HepG2 (cell line): Measurements from ENCODE around the gene RTRAF. TPM values are rescaled to one million over a fixed set of nuclear protein-coding genes. Genes with fewer than 3 reads are reported as not detected.

ENCODE experiments used
- ATAC-seq: fragments of 200-7000 bp; cut with Tn5 transposase; 3 replicates; pipeline ENCODE4 v1.9.1; 2020; ENCODE audit warnings: mild to moderate bottlenecking, moderate library complexity
- BruUV-seq: library from RNA; stranded (reverse); fragments of 400-500 nt; replicated peaks from 2 replicates; lab custom pipeline; 2021; lab: Mats Ljungman, UMichigan
- CTCF ChIA-PET: fragments of 300-600 bp; formaldehyde crosslinking; extraction: SDS; loops from one replicate; lab custom pipeline; 2021; ENCODE audit warnings: low total read pairs, inconsistent platforms, low intra/inter-chr PET ratio; lab: Yijun Ruan, JAX
- POLR2A ChIA-PET: fragments of 350-600 bp; sonication (Branson Sonifier 250); formaldehyde crosslinking; loops from one replicate; lab custom pipeline; 2020; ENCODE audit warnings: antibody characterized with exemption, inconsistent platforms; lab: Yijun Ruan, JAX
- DNase-seq: peaks from one replicate; pipeline ENCODE4 v3.0.0-alpha.2; 2015; ENCODE audit warnings: low spot score
- FAIRE-seq: peaks from 3 replicates; lab custom pipeline; 2011; peaks lifted over from hg19 to GRCh38; lab: Jason Lieb, UNC
- H2AFZ ChIP-seq: one replicate; pipeline ENCODE4 v1.6.1; 2011; ENCODE audit warnings: low read length, inconsistent platforms
- H3K27ac ChIP-seq: fragments of 300-600 bp; 3 replicates; pipeline ENCODE4 v1.8.0; 2011; ENCODE audit warnings: mixed run types, mild to moderate bottlenecking, mixed read lengths, low read length, inconsistent platforms; ENCODE audit not compliant: insufficient read depth; ENCODE audit errors: extremely low read length
- H3K27me3 ChIP-seq, 2 experiments: fragments of 200-600 bp in 1 of 2; 2 replicates in 1 of 2; 3 replicates in 1 of 2; pipeline versions ENCODE4 v1.6.0 to v1.8.0; 2011; ENCODE audit warnings: low read length in 2 of 2, mild to moderate bottlenecking in 2 of 2, moderate library complexity in 2 of 2, inconsistent platforms in 1 of 2; ENCODE audit not compliant: insufficient read depth in 2 of 2, control insufficient read depth in 1 of 2
- H3K36me3 ChIP-seq, 2 experiments: fragments of 200-600 bp in 1 of 2; replicated peaks in 1 of 2; 2 replicates in 1 of 2; 3 replicates in 1 of 2; pipeline versions ENCODE4 v1.5.1 to v1.8.0; 2011; ENCODE audit warnings: low read length in 2 of 2, inconsistent platforms in 1 of 2; ENCODE audit not compliant: insufficient read depth in 2 of 2, control insufficient read depth in 1 of 2
- H3K4me1 ChIP-seq: 2 replicates; pipeline ENCODE4 v1.5.1; 2012; ENCODE audit warnings: low read length, inconsistent platforms; ENCODE audit not compliant: insufficient read depth
- H3K4me2 ChIP-seq: 2 replicates; pipeline ENCODE4 v1.6.0; 2011; ENCODE audit warnings: low read depth, low read length, inconsistent platforms
- H3K4me3 ChIP-seq, 3 experiments: fragments of 200-600 bp in 1 of 3; sonication (generic), shearing (Covaris generic) in 1 of 3; replicated peaks in 1 of 3; 2 replicates each; pipeline ENCODE4 v1.5.1; 2011 to 2016; ENCODE audit warnings: low read length in 3 of 3, inconsistent platforms in 2 of 3, low read depth in 2 of 3, mild to moderate bottlenecking in 2 of 3, control low read depth in 1 of 3, mixed read lengths in 1 of 3; ENCODE audit not compliant: insufficient read depth in 1 of 3
- H3K79me2 ChIP-seq: one replicate; pipeline ENCODE4 v1.6.1; 2011; ENCODE audit warnings: low read length, inconsistent platforms; ENCODE audit not compliant: insufficient read depth
- H3K9ac ChIP-seq: 2 replicates; pipeline ENCODE4 v1.6.0; 2011; ENCODE audit warnings: mild to moderate bottlenecking, low read depth, low read length, inconsistent platforms; ENCODE audit not compliant: insufficient read depth
- H3K9me3 ChIP-seq: 2 replicates; pipeline ENCODE4 v1.5.1; 2012; ENCODE audit warnings: mild to moderate bottlenecking, low read length
- H4K20me1 ChIP-seq: 2 replicates; pipeline ENCODE4 v1.6.0; 2011; ENCODE audit warnings: inconsistent platforms, mild to moderate bottlenecking, low read length, moderate library complexity; ENCODE audit not compliant: insufficient read depth
- AFF4 ChIP-seq: sonication (generic); formaldehyde crosslinking; IDR thresholded peaks from 2 replicates; pipeline ENCODE4 v1.4.0; 2020; ENCODE audit warnings: missing genetic modification reagents
- DZIP1 ChIP-seq: sonication (generic); formaldehyde crosslinking; IDR thresholded peaks from 2 replicates; pipeline ENCODE4 v1.5.0; 2020; ENCODE audit warnings: mild to moderate bottlenecking, missing genetic modification reagents
- FOXP4 ChIP-seq: sonication (generic); formaldehyde crosslinking; IDR thresholded peaks from 2 replicates; pipeline ENCODE4 v1.4.0; 2020; ENCODE audit warnings: missing genetic modification reagents
- GABPA ChIP-seq, 2 experiments: IDR thresholded peaks; 2 replicates each; pipeline ENCODE4 v1.6.1; 2011 to 2016; ENCODE audit warnings: low read depth in 2 of 2, low read length in 1 of 2, missing biosample characterization in 1 of 2, missing genetic modification characterization in 1 of 2
- MZF1 ChIP-seq: sonication (generic); formaldehyde crosslinking; IDR thresholded peaks from 2 replicates; pipeline ENCODE4 v1.8.1; 2023; ENCODE audit warnings: mild to moderate bottlenecking, missing genetic modification reagents, borderline replicate concordance
- RARG ChIP-seq: sonication (generic); formaldehyde crosslinking; IDR thresholded peaks from 2 replicates; pipeline ENCODE4 v1.4.0; 2020; ENCODE audit warnings: low read depth, mild to moderate bottlenecking, missing genetic modification reagents
- SAP130 ChIP-seq: IDR thresholded peaks from 2 replicates; pipeline ENCODE4 v1.6.1; 2016; ENCODE audit warnings: low read depth
- ZGPAT ChIP-seq: IDR thresholded peaks from 2 replicates; pipeline ENCODE4 v1.6.1; 2016; ENCODE audit warnings: mild to moderate bottlenecking
- ZNF121 ChIP-seq: sonication (generic); formaldehyde crosslinking; IDR thresholded peaks from 2 replicates; pipeline ENCODE4 v1.5.0; 2020; ENCODE audit warnings: mild to moderate bottlenecking, missing genetic modification reagents
- ZNF674 ChIP-seq: sonication (generic); formaldehyde crosslinking; IDR thresholded peaks from 2 replicates; pipeline ENCODE4 v1.5.0; 2020; ENCODE audit warnings: low read depth, mild to moderate bottlenecking, missing genetic modification reagents
- ZNF710 ChIP-seq: sonication (generic); formaldehyde crosslinking; IDR thresholded peaks from 2 replicates; pipeline ENCODE4 v1.5.0; 2020; ENCODE audit warnings: mild to moderate bottlenecking, missing genetic modification reagents, borderline replicate concordance
- ZNF878 ChIP-seq: sonication (generic); formaldehyde crosslinking; IDR thresholded peaks from 2 replicates; pipeline ENCODE4 v1.8.1; 2023; ENCODE audit warnings: mild to moderate bottlenecking, missing genetic modification reagents, moderate library complexity
- WGBS: methylation state at CpG from one replicate; pipeline ENCODE4 v1.1.6; 2017; ENCODE audit warnings: low lambda C conversion rate; 5-methylcytosine and 5-hydroxymethylcytosine counted together
- in situ Hi-C: cut with HindIII; loops from 2 replicates; pipeline ENCODE4 v1.10.0; 2017; ENCODE audit warnings: low pct_unique_long_range_greater_than_20kb; ENCODE audit not compliant: extremely low pct_ligation_motif_present
- intact Hi-C: fragments of 100-400 bp; cut with micrococcal nuclease; formaldehyde crosslinking; loops from one replicate; pipeline ENCODE4 v1.10.0; 2022; ENCODE audit not compliant: unreplicated experiment
- polyA plus RNA-seq, 8 experiments: library from polyadenylated mRNA; depleted of rRNA in 3 of 8; stranded (reverse) in 7 of 8; unstranded in 1 of 8; fragments of >200 nt; fragmentation: Illumina TruSeq in 4 of 8; extraction: Trizol in 4 of 8; gene quantifications; 2 replicates each; pipeline versions ENCODE4 v1.2.1 to v1.2.3, GENCODE V29; 2011 to 2016; ENCODE audit warnings: low read depth in 4 of 8, missing spikeins in 1 of 8, mixed read lengths in 1 of 8; ENCODE audit not compliant: insufficient read depth in 1 of 8
- total RNA-seq, 5 experiments: library from RNA; depleted of rRNA; stranded (reverse); fragments of >200 nt; fragmentation: Illumina TruSeq; extraction: Trizol; gene quantifications; 2 replicates each; pipeline ENCODE4 v1.2.3, GENCODE V29; 2016; ENCODE audit warnings: low read depth in 1 of 5

RTRAF gene
- total and polyA plus RNA-seq, 2 of the 13 experiments (the other 11 are each of a cell fraction or from before 2014, with no cell fraction given) = 137 to 258 TPM

- POLR2A ChIA-PET = no interaction called here
- in situ Hi-C loops = no loop called here
- WGBS = 6% methylated on average over 4 of the region's 8 CpGs
- TF ChIP-seq AFF4 (CRISPR knock-in tag) (no peak), ZNF710 (CRISPR knock-in tag) (no peak), ZNF674 (no peak), ZGPAT (CRISPR knock-in tag) (no peak), FOXP4 (no peak), ZNF121 (CRISPR knock-in tag) (no peak), MZF1 (CRISPR knock-in tag) (no peak), RARG (no peak), GABPA (IDR thresholded peaks at IDR 0.05; ENCODE audit: low read depth, low read length) (no peak), GABPA (CRISPR knock-in tag; IDR thresholded peaks at IDR 0.05; ENCODE audit: low read depth) (no peak), DZIP1 (CRISPR knock-in tag) (no peak), ZNF878 (no peak), SAP130 (CRISPR knock-in tag) (no peak)
These were observed 29.6 kb downstream of the RTRAF start for GRCh38 chr14:52018970-52019369.

More at GRCh38 chr14:52018970-52019369, 29.6 kb downstream of the RTRAF start:
- Histone ChIP-seq H4K20me1 (no peaks in the 10 kb centered on the region), H3K9ac (no peak overlapping the region), H2AFZ (no peak overlapping the region), H3K36me3 (no peaks in the 10 kb centered on the region), H3K27ac (no peak overlapping the region), H3K4me1 (no peaks in the 10 kb centered on the region), H3K9me3 (no peaks in the 10 kb centered on the region), H3K4me3 (no peak overlapping the region), H3K27me3 (peaks cover 0 to 6% of the 10 kb centered on the region in 2 experiments; a peak in 1 of 5 replicates), H3K4me2 (no peak overlapping the region), H3K79me2 (no peaks in the 10 kb centered on the region)
- CTCF ChIA-PET = no interaction called here
- DNase-seq = no peak
- intact Hi-C loops = no loop called here
- FAIRE-seq = no peak
- ATAC-seq = no peak
- no TSS peak for BruUV-seq
